ENCODE data around the gene PPP1R16B.
A peak's percentile ranks its signal among the peaks of the same experiment; 100 is the strongest.

PPP1R16B gene

GRCh38 chr20:38888059-38888831 is 82.7 kb downstream of the PPP1R16B start:
- Histone ChIP-seq H3K9ac (ENCODE audit: low read length) (no peak overlapping the region), H3K4me2 (ENCODE audit: low read depth, low read length, poor library complexity, severe bottlenecking) (no peak overlapping the region), H3F3A (ENCODE audit: insufficient read depth) (peaks cover 36% of the 10 kb centered on the region), H3K79me2 (ENCODE audit: insufficient read depth, low read length) (peaks cover 57% of the 10 kb centered on the region), H3K27me3 (ENCODE audit: low read length) (no peaks in the 10 kb centered on the region), H3K4me3 (ENCODE audit: insufficient read depth, low read length, poor library complexity, severe bottlenecking) (no peak overlapping the region), H3K9me3 (ENCODE audit: insufficient read depth, low read length) (no peaks in the 10 kb centered on the region), H2AFZ (ENCODE audit: low read depth, low read length, severe bottlenecking) (no peak overlapping the region), H4K20me1 (ENCODE audit: low read depth, low read length) (no peaks in the 10 kb centered on the region), H3K36me3 (ENCODE audit: low read length) (no peaks in the 10 kb centered on the region), H3K27ac (ENCODE audit: low read depth, low read length) (peak overlapping the region; percentile 36), H3K9me2 (replicated peaks; ENCODE audit: insufficient read depth, low read length) (no peaks in the 10 kb centered on the region)
- TF ChIP-seq EZH2phosphoT487 (conservative IDR thresholded peaks at IDR 0.05; ENCODE audit: low read length) (no peak), CTCF (IDR thresholded peaks at IDR 0.05; ENCODE audit: insufficient read depth, low read length, poor library complexity, severe bottlenecking) (no peak)

- H3F3A ChIP-seq (ENCODE audit: insufficient read depth), result peaks cover 40% of the 10 kb centered on the region
- no peaks in the 10 kb centered on the region for H3K9me2 ChIP-seq (replicated peaks; ENCODE audit: insufficient read depth, low read length)
- H3K36me3 ChIP-seq (ENCODE audit: low read length), result no peaks in the 10 kb centered on the region
- H3K79me2 ChIP-seq (ENCODE audit: insufficient read depth, low read length), result peaks cover 50% of the 10 kb centered on the region
- no peaks in the 10 kb centered on the region for H4K20me1 ChIP-seq (ENCODE audit: low read depth, low read length)
- no peak overlapping the region for H3K9ac ChIP-seq (ENCODE audit: low read length)
- H3K27me3 ChIP-seq (ENCODE audit: low read length), result no peaks in the 10 kb centered on the region
- TF ChIP-seq CTCF (IDR thresholded peaks at IDR 0.05; ENCODE audit: insufficient read depth, low read length, poor library complexity, severe bottlenecking), result no peak
- no peak for TF ChIP-seq EZH2phosphoT487 (conservative IDR thresholded peaks at IDR 0.05; ENCODE audit: low read length)
- no peak overlapping the region for H3K4me3 ChIP-seq (ENCODE audit: insufficient read depth, low read length, poor library complexity, severe bottlenecking)
- H3K9me3 ChIP-seq (ENCODE audit: insufficient read depth, low read length), result no peaks in the 10 kb centered on the region
- H3K4me2 ChIP-seq (ENCODE audit: low read depth, low read length, poor library complexity, severe bottlenecking), result no peak overlapping the region
- peak overlapping the region; percentile 36 for H3K27ac ChIP-seq (ENCODE audit: low read depth, low read length)
- no peak overlapping the region for H2AFZ ChIP-seq (ENCODE audit: low read depth, low read length, severe bottlenecking)
Observed at GRCh38 chr20:38889050-38889449, 83.6 kb downstream of the PPP1R16B start.

- no peaks in the 10 kb centered on the region for H3K9me3 ChIP-seq (ENCODE audit: insufficient read depth, low read length)
- H4K20me1 ChIP-seq (ENCODE audit: low read depth, low read length), result no peaks in the 10 kb centered on the region
- peaks cover 36% of the 10 kb centered on the region for H3F3A ChIP-seq (ENCODE audit: insufficient read depth)
- H3K27me3 ChIP-seq (ENCODE audit: low read length), result no peaks in the 10 kb centered on the region
- H3K9me2 ChIP-seq (replicated peaks; ENCODE audit: insufficient read depth, low read length), result no peaks in the 10 kb centered on the region
- no peaks in the 10 kb centered on the region for H3K36me3 ChIP-seq (ENCODE audit: low read length)
- TF ChIP-seq CTCF (IDR thresholded peaks at IDR 0.05; ENCODE audit: insufficient read depth, low read length, poor library complexity, severe bottlenecking), result no peak
- TF ChIP-seq EZH2phosphoT487 (conservative IDR thresholded peaks at IDR 0.05; ENCODE audit: low read length), result no peak
- no peak overlapping the region for H3K4me2 ChIP-seq (ENCODE audit: low read depth, low read length, poor library complexity, severe bottlenecking)
- peaks cover 51% of the 10 kb centered on the region for H3K79me2 ChIP-seq (ENCODE audit: insufficient read depth, low read length)
- H3K4me3 ChIP-seq (ENCODE audit: insufficient read depth, low read length, poor library complexity, severe bottlenecking), result no peak overlapping the region
- no peak overlapping the region for H3K9ac ChIP-seq (ENCODE audit: low read length)
- no peak overlapping the region for H2AFZ ChIP-seq (ENCODE audit: low read depth, low read length, severe bottlenecking)
- peak overlapping the region; percentile 98 for H3K27ac ChIP-seq (ENCODE audit: low read depth, low read length)
Observed at GRCh38 chr20:38889792-38890496, 84.4 kb downstream of the PPP1R16B start.

Measured in SU-DHL-6 (cell line).